Measurements from ENCODE around the gene HES7. TPM values are rescaled to one million over a fixed set of nuclear protein-coding genes. Genes with fewer than 3 reads are reported as not detected.
A peak's percentile ranks its signal among the peaks of the same experiment; 100 is the strongest.

HES7 gene
- total and polyA plus RNA-seq, 9 of the 15 experiments (the other 6 are each of a cell fraction or from before 2014, with no cell fraction given), result 0.03 to 1.7 (median 0.14) TPM; not detected in 1

DNA sequence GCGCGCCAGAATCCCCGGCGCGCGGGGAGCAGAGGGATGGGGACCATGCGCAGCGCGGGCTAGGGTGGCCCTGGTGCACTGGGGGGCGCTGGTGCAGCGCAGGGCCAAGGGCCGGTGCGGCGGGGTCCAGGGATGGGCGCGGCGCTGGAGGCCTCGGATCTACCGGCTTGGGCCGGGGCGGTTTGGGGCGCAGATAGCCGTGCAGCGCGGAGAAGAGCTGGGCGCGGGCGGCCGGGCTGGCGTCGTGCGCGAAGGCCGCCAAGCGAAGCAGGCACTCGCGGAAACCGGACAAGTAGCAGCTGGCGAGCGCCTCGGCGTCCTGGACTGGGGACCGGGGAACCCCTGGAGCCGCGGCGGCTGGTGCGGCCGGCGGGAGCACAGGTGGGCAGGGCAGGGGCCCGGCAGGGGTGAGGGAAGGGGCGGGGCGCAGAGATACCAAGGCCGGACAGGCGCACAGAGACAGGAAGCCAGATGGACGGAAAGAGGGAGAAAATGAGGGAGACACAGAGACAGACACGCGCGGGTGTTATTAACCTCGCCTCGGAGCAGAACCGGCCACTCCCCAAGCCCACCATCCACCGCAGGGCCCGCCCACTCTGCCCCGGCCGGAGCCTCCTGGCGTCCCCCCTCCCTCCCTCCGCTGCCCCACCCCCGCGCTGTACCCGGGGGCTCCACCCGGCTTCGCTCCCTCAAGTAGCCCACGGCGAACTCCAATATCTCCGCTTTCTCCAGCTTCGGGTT is 2.1 kb downstream of the HES7 start (continued):
- TF ChIP-seq MAZ (CRISPR knock-in tag; conservative IDR thresholded peaks at IDR 0.05 in 1 of 2, IDR thresholded peaks at IDR 0.05 in 1 of 2), result peak; percentile 52 to 83
- no peak for TF ChIP-seq ZNF507 (tag; conservative IDR thresholded peaks at IDR 0.05)
- TF ChIP-seq, protein P1, sequence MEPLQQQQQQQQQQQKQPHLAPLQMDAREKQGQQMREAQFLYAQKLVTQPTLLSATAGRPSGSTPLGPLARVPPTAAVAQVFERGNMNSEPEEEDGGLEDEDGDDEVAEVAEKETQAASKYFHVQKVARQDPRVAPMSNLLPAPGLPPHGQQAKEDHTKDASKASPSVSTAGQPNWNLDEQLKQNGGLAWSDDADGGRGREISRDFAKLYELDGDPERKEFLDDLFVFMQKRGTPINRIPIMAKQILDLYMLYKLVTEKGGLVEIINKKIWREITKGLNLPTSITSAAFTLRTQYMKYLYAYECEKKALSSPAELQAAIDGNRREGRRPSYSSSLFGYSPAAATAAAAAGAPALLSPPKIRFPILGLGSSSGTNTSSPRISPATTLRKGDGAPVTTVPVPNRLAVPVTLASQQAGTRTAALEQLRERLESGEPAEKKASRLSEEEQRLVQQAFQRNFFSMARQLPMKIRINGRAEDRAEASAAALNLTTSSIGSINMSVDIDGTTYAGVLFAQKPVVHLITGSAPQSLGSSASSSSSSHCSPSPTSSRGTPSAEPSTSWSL (CRISPR knock-in tag; IDR thresholded peaks at IDR 0.05; ENCODE audit: borderline replicate concordance), result no peak
- no peak for TF ChIP-seq SRF (CRISPR knock-in tag; IDR thresholded peaks at IDR 0.05)
- no peak for TF ChIP-seq ZNF583 (CRISPR knock-in tag; IDR thresholded peaks at IDR 0.05)
- TF ChIP-seq NR2C2 (CRISPR knock-in tag; IDR thresholded peaks at IDR 0.05), result no peak
- TF ChIP-seq NR2C2 (tag; IDR thresholded peaks at IDR 0.05), result no peak
- no peak for TF ChIP-seq ZNF143 (CRISPR knock-in tag; IDR thresholded peaks at IDR 0.05)
- TF ChIP-seq NR2F6 (CRISPR knock-in tag; IDR thresholded peaks at IDR 0.05), result no peak

Measured in K562 (cell line).